Tongue (tissue), 2 donors: ENCODE measurements around the gene ACOX1. TPM values are rescaled to one million over a fixed set of nuclear protein-coding genes. Genes with fewer than 3 reads are reported as not detected.

Experiments
- DNase-seq: peaks from one replicate; pipeline ENCODE4 v3.0.0-alpha.2; 2015
- total RNA-seq: library from RNA; depleted of rRNA; stranded (reverse); fragments of >200 nt; gene quantifications from one replicate; pipeline ENCODE4 v1.2.3, GENCODE V29; 2014

The ACOX1 gene
- total RNA-seq, 1 donor from 2014 or later: 33.8 TPM

GRCh38 chr17:75933808-75934207, 45.2 kb downstream of the ACOX1 start:
- no peak for DNase-seq

GRCh38 chr17:75932852-75933251, 46.1 kb downstream of the ACOX1 start:
- DNase-seq: no peak

GRCh38 chr17:75931062-75931461, 47.9 kb downstream of the ACOX1 start:
- DNase-seq: no peak

- DNase-seq: no peak
Measured at GRCh38 chr17:75927286-75927922, 51.6 kb downstream of the ACOX1 start.

GRCh38 chr17:75926456-75926855, 52.5 kb downstream of the ACOX1 start:
- no peak for DNase-seq

GRCh38 chr17:75925912-75926311, 53.1 kb downstream of the ACOX1 start:
- no peak for DNase-seq

GRCh38 chr17:75925103-75925502, 53.9 kb downstream of the ACOX1 start:
- no peak for DNase-seq

GRCh38 chr17:75922963-75923874, 55.7 kb downstream of the ACOX1 start:
- no peak for DNase-seq

- no peak for DNase-seq
Measured at GRCh38 chr17:75922173-75922961, 56.6 kb downstream of the ACOX1 start.

- no peak for DNase-seq
Measured at GRCh38 chr17:75921596-75921995, 57.4 kb downstream of the ACOX1 start.

GRCh38 chr17:75920045-75920560, 58.9 kb downstream of the ACOX1 start:
- DNase-seq: no peak

GRCh38 chr17:75919611-75920010, 59.4 kb downstream of the ACOX1 start:
- DNase-seq: no peak

GRCh38 chr17:75917917-75918445, 61.0 kb downstream of the ACOX1 start:
- no peak for DNase-seq

GRCh38 chr17:75917141-75917916, 61.6 kb downstream of the ACOX1 start:
- DNase-seq: peak; percentile 69

- no peak for DNase-seq
Measured at GRCh38 chr17:75915268-75915667, 63.7 kb downstream of the ACOX1 start.

GRCh38 chr17:75914643-75915267, 64.2 kb downstream of the ACOX1 start:
- DNase-seq: no peak

GRCh38 chr17:75913537-75914210, 65.3 kb downstream of the ACOX1 start:
- no peak for DNase-seq

- no peak for DNase-seq
Measured at GRCh38 chr17:75910699-75911098, 68.3 kb downstream of the ACOX1 start.

GRCh38 chr17:75909812-75910274, 69.1 kb downstream of the ACOX1 start:
- peak; percentile 61 for DNase-seq
